GM12864 (cell line): ENCODE results near the gene BAIAP2L1.

Source experiments
- DNase-seq: peaks from one replicate; pipeline ENCODE4 v3.0.0-alpha.2; 2011; ENCODE audit warnings: low read depth
- H3K4me3 ChIP-seq: 2 replicates; pipeline ENCODE4 v1.5.1; 2011; ENCODE audit warnings: mild to moderate bottlenecking, low read depth, low read length, control low read depth
- CTCF ChIP-seq: IDR thresholded peaks from 2 replicates; pipeline ENCODE4 v1.5.1; 2011; ENCODE audit warnings: low read depth, mild to moderate bottlenecking, moderate library complexity, low read length, control low read depth, inconsistent platforms; ENCODE audit errors: missing control alignments

BAIAP2L1 gene

DNA sequence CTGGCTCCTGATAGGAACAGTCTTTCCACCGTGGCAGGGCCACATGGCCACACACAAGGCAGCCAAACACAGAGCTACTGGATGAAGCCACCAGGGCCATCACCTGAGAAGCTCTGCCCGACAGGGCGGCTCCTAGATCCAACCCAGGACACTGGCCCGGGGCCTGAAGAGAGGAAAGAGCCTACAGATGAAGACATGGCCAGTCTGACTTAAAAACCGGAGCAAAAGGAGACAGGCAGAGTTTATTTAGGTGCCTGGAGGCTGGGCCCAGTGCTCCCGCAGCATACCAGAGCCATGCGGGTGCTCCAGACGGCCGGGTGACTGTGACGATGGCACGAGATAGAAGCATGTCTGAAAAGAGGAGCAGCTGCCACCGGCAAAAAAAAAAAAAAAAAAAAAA, 152.7 kb downstream of the BAIAP2L1 start:
- DNase-seq, result no peak
- no peak overlapping the region for H3K4me3 ChIP-seq
- TF ChIP-seq CTCF, result no peak

- no peak overlapping the region for H3K4me3 ChIP-seq
- DNase-seq, result no peak
- no peak for TF ChIP-seq CTCF
Observed at GRCh38 chr7:98244871-98245270, 156.0 kb downstream of the BAIAP2L1 start.

DNA sequence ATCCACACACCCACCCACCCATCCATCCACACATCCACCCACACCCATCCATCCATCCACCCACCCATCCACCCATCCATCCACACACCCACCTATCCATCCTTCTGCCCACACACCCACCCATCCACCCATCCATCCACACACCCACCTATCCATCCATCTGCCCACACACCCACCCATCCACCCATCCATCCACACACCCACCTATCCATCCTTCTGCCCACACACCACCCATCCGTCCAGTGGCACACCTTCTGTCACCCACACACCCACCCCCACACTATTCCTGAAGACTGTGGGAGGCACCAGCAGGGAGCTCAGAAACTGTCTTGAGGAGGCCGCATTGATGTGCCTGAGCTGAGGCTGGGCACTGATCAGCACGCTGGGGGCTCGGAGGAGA, 158.0 kb downstream of the BAIAP2L1 start:
- no peak for DNase-seq
- no peak overlapping the region for H3K4me3 ChIP-seq
- no peak for TF ChIP-seq CTCF

GRCh38 chr7:98242342-98242741, 158.5 kb downstream of the BAIAP2L1 start:
- no peak for TF ChIP-seq CTCF
- DNase-seq, result no peak
- H3K4me3 ChIP-seq, result no peak overlapping the region

- no peak for TF ChIP-seq CTCF
- no peak overlapping the region for H3K4me3 ChIP-seq
- DNase-seq, result no peak
Observed at GRCh38 chr7:98241674-98242241, 159.1 kb downstream of the BAIAP2L1 start.
